Suprapubic skin (tissue), 4 donors: ENCODE results near the gene C1R.

ENCODE experiments used
- CTCF ChIP-seq, 2 donors: fragments of 200-600 bp in 1 of 2; fragments of 450-650 bp in 1 of 2; sonication (generic) in 1 of 2; IDR thresholded peaks; one replicate each; pipeline ENCODE4 v1.5.1; 2016 to 2019; ENCODE audit warnings: antibody characterized with exemption in 2 of 2, mild to moderate bottlenecking in 1 of 2, moderate library complexity in 1 of 2
- EP300 ChIP-seq: sonication (generic); formaldehyde crosslinking; IDR thresholded peaks from one replicate; pipeline ENCODE4 v1.6.1; 2017; ENCODE audit warnings: antibody characterized with exemption
- POLR2A ChIP-seq, 2 donors: fragments of 450-650 bp; IDR thresholded peaks; one replicate each; pipeline ENCODE4 v1.6.1; 2017; ENCODE audit warnings: antibody characterized with exemption in 2 of 2, mild to moderate bottlenecking in 2 of 2, moderate library complexity in 2 of 2
- POLR2AphosphoS5 ChIP-seq, 3 donors: sonication (generic); formaldehyde crosslinking; IDR thresholded peaks; one replicate each; pipeline ENCODE4 v1.6.1; 2017; ENCODE audit warnings: antibody characterized with exemption in 3 of 3

DNA sequence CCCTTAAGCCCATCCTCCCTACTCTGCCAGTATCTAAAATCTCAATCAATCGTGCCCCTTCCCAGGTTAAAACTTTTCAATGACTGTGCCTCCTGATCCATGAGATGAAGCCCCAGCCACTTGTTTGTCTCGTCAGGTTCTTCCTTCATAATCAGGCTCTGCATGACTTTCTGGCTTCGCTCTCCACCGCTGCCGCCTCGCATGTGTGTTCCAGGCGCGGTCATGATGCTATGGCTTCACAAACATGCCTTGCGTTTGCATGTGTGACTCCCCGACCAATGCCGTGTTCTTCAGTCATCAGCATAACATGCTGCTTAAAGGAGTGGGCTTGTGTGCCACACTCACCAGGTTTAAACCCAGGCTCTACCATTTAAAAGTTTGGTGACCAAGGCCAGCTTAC lies 21.8 kb upstream of the C1R start:
- TF ChIP-seq CTCF (IDR thresholded peaks at IDR 0.05): no peak
- TF ChIP-seq EP300: no peak
- TF ChIP-seq POLR2A (IDR thresholded peaks at IDR 0.05): no peak
- TF ChIP-seq POLR2AphosphoS5 (IDR thresholded peaks at IDR 0.05): no peak
